Loucy (cell line): ENCODE measurements around the gene PARD3B.

ENCODE experiments used
- H2AFZ ChIP-seq: fragments of 200-600 bp; sonication (generic); 2 replicates; pipeline ENCODE4 v1.6.0; 2016; ENCODE audit warnings: antibody characterized with exemption, mild to moderate bottlenecking, low read length, moderate library complexity
- H3F3A ChIP-seq: fragments of 200-600 bp; 2 replicates; pipeline ENCODE4 v1.6.0; 2016; ENCODE audit warnings: antibody characterized with exemption, low read depth, mild to moderate bottlenecking
- H3K27me3 ChIP-seq: fragments of 200-600 bp; sonication (generic); 2 replicates; pipeline ENCODE4 v1.6.1; 2014; ENCODE audit warnings: low read length, mild to moderate bottlenecking; ENCODE audit not compliant: insufficient read depth, poor library complexity, severe bottlenecking
- H3K36me3 ChIP-seq: fragments of 200-600 bp; sonication (generic); 2 replicates; pipeline ENCODE4 v1.6.1; 2016; ENCODE audit warnings: low read length; ENCODE audit not compliant: insufficient read depth
- H3K4me1 ChIP-seq: fragments of 200-600 bp; sonication (generic); 2 replicates; pipeline ENCODE4 v1.5.1; 2014; ENCODE audit warnings: low read length, mild to moderate bottlenecking; ENCODE audit not compliant: insufficient read depth, poor library complexity, severe bottlenecking
- H3K4me2 ChIP-seq: fragments of 200-600 bp; sonication (generic); 2 replicates; pipeline ENCODE4 v1.6.0; 2014; ENCODE audit warnings: antibody characterized with exemption, low read length, low read depth, mild to moderate bottlenecking; ENCODE audit not compliant: poor library complexity, severe bottlenecking
- H3K4me3 ChIP-seq: fragments of 200-600 bp; sonication (generic); 2 replicates; pipeline ENCODE4 v1.5.1; 2014; ENCODE audit warnings: low read length, mild to moderate bottlenecking, mixed read lengths; ENCODE audit not compliant: poor library complexity, severe bottlenecking
- H3K79me2 ChIP-seq: fragments of 200-600 bp; sonication (generic); 2 replicates; pipeline ENCODE4 v1.6.1; 2014; ENCODE audit warnings: low read length; ENCODE audit not compliant: insufficient read depth
- H3K9ac ChIP-seq: fragments of 200-600 bp; sonication (generic); 2 replicates; pipeline ENCODE4 v1.6.0; 2014; ENCODE audit warnings: mild to moderate bottlenecking, low read depth, low read length, moderate library complexity; ENCODE audit not compliant: poor library complexity, severe bottlenecking
- H3K9me2 ChIP-seq: fragments of 200-600 bp; sonication (generic); replicated peaks from 2 replicates; pipeline ENCODE4 v1.6.1; 2016; ENCODE audit warnings: low read depth, low read length, mixed read lengths
- H3K9me3 ChIP-seq: fragments of 200-600 bp; sonication (generic); 2 replicates; pipeline ENCODE4 v1.6.1; 2014; ENCODE audit warnings: mild to moderate bottlenecking, antibody characterized with exemption, low read length, low read depth; ENCODE audit not compliant: insufficient read depth
- H4K20me1 ChIP-seq: fragments of 200-600 bp; sonication (generic); 2 replicates; pipeline ENCODE4 v1.6.0; 2014; ENCODE audit warnings: antibody characterized with exemption, low read length, mild to moderate bottlenecking; ENCODE audit not compliant: insufficient read depth, poor library complexity, severe bottlenecking
- EZH2phosphoT487 ChIP-seq: fragments of 200-600 bp; IDR thresholded peaks from 2 replicates; pipeline ENCODE4 v1.6.1; 2018; ENCODE audit warnings: antibody characterized with exemption, mild to moderate bottlenecking, moderate library complexity, borderline replicate concordance
- TF ChIP-seq, protein P1 (sequence below): fragments of 200-600 bp; sonication (generic); conservative IDR thresholded peaks from 2 replicates; pipeline ENCODE4 v1.5.1; 2014; ENCODE audit warnings: mild to moderate bottlenecking, antibody characterized with exemption, low read length

The PARD3B gene

DNA sequence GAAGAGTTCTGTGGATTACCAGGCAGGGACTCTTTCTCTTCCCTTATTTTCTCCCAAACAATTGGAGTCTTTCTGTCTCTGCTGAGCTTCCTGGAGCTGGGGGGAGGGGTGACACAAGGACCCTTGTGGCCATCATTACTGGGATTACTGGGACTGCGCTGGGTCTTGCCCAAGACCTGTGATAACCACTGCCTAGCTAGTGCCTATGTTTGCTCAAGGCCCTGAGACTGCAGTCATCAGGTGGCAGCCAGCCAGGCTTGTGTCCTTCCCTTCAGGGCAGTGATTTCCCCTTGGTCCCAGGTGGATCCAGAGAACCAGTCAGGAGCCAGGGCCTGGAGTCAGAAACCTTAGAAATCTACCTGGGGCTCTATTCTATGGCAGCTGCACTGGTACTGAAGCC is 355.6 kb downstream of the PARD3B start:
- TF ChIP-seq, protein P1, sequence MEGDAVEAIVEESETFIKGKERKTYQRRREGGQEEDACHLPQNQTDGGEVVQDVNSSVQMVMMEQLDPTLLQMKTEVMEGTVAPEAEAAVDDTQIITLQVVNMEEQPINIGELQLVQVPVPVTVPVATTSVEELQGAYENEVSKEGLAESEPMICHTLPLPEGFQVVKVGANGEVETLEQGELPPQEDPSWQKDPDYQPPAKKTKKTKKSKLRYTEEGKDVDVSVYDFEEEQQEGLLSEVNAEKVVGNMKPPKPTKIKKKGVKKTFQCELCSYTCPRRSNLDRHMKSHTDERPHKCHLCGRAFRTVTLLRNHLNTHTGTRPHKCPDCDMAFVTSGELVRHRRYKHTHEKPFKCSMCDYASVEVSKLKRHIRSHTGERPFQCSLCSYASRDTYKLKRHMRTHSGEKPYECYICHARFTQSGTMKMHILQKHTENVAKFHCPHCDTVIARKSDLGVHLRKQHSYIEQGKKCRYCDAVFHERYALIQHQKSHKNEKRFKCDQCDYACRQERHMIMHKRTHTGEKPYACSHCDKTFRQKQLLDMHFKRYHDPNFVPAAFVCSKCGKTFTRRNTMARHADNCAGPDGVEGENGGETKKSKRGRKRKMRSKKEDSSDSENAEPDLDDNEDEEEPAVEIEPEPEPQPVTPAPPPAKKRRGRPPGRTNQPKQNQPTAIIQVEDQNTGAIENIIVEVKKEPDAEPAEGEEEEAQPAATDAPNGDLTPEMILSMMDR: no peak
- TF ChIP-seq EZH2phosphoT487: no peak
- no peaks in the 10 kb centered on the region for H3K4me1 ChIP-seq
- no peak overlapping the region for H3K4me3 ChIP-seq
- H3K9ac ChIP-seq: no peak overlapping the region
- H3F3A ChIP-seq: no peaks in the 10 kb centered on the region
- H3K9me2 ChIP-seq: no peaks in the 10 kb centered on the region
- no peaks in the 10 kb centered on the region for H3K27me3 ChIP-seq
- no peaks in the 10 kb centered on the region for H3K79me2 ChIP-seq
- H3K4me2 ChIP-seq: no peak overlapping the region
- H3K9me3 ChIP-seq: no peaks in the 10 kb centered on the region
- no peaks in the 10 kb centered on the region for H3K36me3 ChIP-seq
- no peak overlapping the region for H2AFZ ChIP-seq
- no peaks in the 10 kb centered on the region for H4K20me1 ChIP-seq

DNA sequence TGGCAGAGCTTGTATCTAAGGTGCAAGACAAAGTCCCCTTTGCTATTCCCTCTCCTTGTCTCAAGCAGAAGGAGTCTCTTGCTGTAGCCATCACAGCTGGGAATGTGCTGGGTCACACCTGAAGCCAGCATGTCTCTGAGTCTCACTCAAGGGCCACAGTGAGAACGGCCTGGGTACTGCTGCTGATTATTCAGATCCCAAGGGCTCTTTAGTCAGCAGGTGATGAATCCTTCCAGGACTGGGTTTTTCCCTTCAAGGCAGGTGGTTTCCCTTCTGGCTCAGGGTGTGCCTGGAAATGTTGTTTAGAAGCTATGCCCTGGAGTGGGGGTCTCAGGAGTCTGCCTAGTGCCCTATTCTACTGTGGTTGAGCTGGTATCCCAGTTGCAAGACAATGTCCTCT is 356.3 kb downstream of the PARD3B start:
- Histone ChIP-seq H3K9me2 (no peaks in the 10 kb centered on the region), H3K4me2 (no peak overlapping the region), H3K9me3 (no peaks in the 10 kb centered on the region), H3K4me3 (no peak overlapping the region), H3K4me1 (no peaks in the 10 kb centered on the region), H3F3A (no peaks in the 10 kb centered on the region), H3K9ac (no peak overlapping the region), H3K27me3 (no peaks in the 10 kb centered on the region), H4K20me1 (no peaks in the 10 kb centered on the region), H2AFZ (no peak overlapping the region), H3K36me3 (no peaks in the 10 kb centered on the region), H3K79me2 (no peaks in the 10 kb centered on the region)
- TF ChIP-seq, protein P1: no peak
- TF ChIP-seq EZH2phosphoT487: no peak

DNA sequence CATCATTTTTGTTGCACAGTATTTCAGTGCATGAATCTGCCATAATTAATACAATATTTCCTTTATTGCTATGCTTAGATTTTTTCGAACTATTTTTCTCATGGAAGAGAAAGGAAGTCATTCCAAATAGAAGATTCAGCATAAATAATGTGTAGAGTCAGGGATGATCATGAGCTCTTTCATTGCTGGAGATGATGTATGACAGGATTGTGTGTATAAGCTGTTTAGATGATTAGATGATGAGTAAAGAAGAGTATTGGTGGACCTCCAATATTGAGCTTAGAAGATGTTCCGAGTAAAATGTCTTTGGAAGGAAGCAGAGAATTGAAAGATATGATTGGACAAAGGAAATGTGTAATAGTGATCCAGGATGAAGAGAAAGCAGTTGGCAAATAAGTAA is 364.5 kb downstream of the PARD3B start:
- Histone ChIP-seq H3K4me3 (no peak overlapping the region), H3K27me3 (no peaks in the 10 kb centered on the region), H3K9me2 (no peaks in the 10 kb centered on the region), H3F3A (no peaks in the 10 kb centered on the region), H3K9ac (no peak overlapping the region), H3K79me2 (no peaks in the 10 kb centered on the region), H3K36me3 (no peaks in the 10 kb centered on the region), H2AFZ (no peak overlapping the region), H4K20me1 (no peaks in the 10 kb centered on the region), H3K4me1 (no peaks in the 10 kb centered on the region), H3K9me3 (no peaks in the 10 kb centered on the region), H3K4me2 (no peak overlapping the region)
- TF ChIP-seq, protein P1: no peak
- TF ChIP-seq EZH2phosphoT487: no peak
